Mesothelial cell of epicardium (in vitro differentiated cells): ENCODE measurements around the gene RNASEH2C. TPM values are rescaled to one million over a fixed set of nuclear protein-coding genes. Genes with fewer than 3 reads are reported as not detected.
"Not testable (repeated sequence)": the region's sequence is repeated elsewhere in the genome, so short reads cannot be mapped to it uniquely, and the experiment has no call there.

Source experiments
- DNase-seq, 2 experiments: peaks; one replicate each; pipeline ENCODE4 v3.0.0; 2021; ENCODE audit warnings: low spot score in 2 of 2; ENCODE audit not compliant: unreplicated experiment in 2 of 2
- H3K27ac Mint-ChIP-seq: 2 replicates; pipeline ENCODE4 v1.8.0; 2021; ENCODE audit warnings: mixed read lengths
- H3K27me3 Mint-ChIP-seq: 2 replicates; pipeline ENCODE4 v1.8.0; 2021; ENCODE audit warnings: low read depth, mixed read lengths
- H3K36me3 Mint-ChIP-seq: 2 replicates; pipeline ENCODE4 v1.8.0; 2021; ENCODE audit warnings: mixed read lengths
- H3K4me1 Mint-ChIP-seq: 2 replicates; pipeline ENCODE4 v1.8.0; 2021; ENCODE audit warnings: mixed read lengths
- H3K4me3 Mint-ChIP-seq: 2 replicates; pipeline ENCODE4 v1.8.0; 2021; ENCODE audit warnings: mild to moderate bottlenecking, moderate library complexity, mixed read lengths
- H3K9me3 Mint-ChIP-seq: 2 replicates; pipeline ENCODE4 v1.8.0; 2021; ENCODE audit warnings: mixed read lengths
- CTCF ChIP-seq: fragments of 200-600 bp; sonication (generic); IDR thresholded peaks from one replicate; pipeline ENCODE4 v1.5.0; 2021; ENCODE audit warnings: antibody characterized with exemption; ENCODE audit not compliant: unreplicated experiment
- total RNA-seq: library from RNA; stranded (reverse); gene quantifications from 3 replicates; pipeline ENCODE4 v1.2.1, GENCODE V29; 2021

The RNASEH2C gene
- total RNA-seq, result 41.8 to 45.0 TPM (median 42.4 TPM) in 3 replicates

- Mint-ChIP-seq H3K36me3 (peaks cover 13% of the 10 kb centered on the region), H3K27ac (peak within 1 kb of the TSS; percentile 77)
- TF ChIP-seq CTCF, result no peak
Observed at GRCh38 chr11:65720211-65720934, at the start of gene RNASEH2C. Gene RNASEH2C, minus strand, starts transcription at chr11:65720798. Its CDS starts 40 bp downstream, at chr11:65720758.

DNA sequence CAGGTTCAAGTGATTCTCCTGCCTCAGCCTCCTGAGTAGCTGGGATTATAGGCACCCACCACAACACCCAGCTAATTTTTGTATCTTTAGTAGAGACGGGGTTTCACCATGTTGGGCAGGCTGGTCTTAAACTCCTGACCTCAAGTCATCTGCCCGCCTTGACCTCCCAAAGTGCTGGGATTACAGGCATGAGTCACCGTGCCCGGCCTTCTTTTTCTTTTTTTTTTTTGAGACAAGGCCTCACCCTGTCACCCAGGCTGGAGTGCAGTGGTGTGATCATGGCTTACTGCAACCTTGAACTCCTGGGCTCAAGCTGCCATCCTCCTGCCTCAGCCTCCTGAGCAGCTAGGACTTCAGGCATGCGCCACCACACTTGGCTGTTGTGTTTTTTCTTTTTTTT is 47.2 kb upstream of the RNASEH2C start:
- H3K4me1 Mint-ChIP-seq, H3K27me3 Mint-ChIP-seq, DNase-seq, H3K36me3 Mint-ChIP-seq, H3K27ac Mint-ChIP-seq, H3K9me3 Mint-ChIP-seq, H3K4me3 Mint-ChIP-seq: not testable (repeated sequence)

More at GRCh38 chr11:65720211-65720934, at the start of gene RNASEH2C:
- no peaks in the 10 kb centered on the region for H3K27me3 Mint-ChIP-seq
- no peaks in the 10 kb centered on the region for H3K9me3 Mint-ChIP-seq
- DNase-seq, result peak; percentile 51 to 76
- H3K4me3 Mint-ChIP-seq, result peak within 1 kb of the TSS; percentile 92
- H3K4me1 Mint-ChIP-seq, result peaks cover 20% of the 10 kb centered on the region

DNA sequence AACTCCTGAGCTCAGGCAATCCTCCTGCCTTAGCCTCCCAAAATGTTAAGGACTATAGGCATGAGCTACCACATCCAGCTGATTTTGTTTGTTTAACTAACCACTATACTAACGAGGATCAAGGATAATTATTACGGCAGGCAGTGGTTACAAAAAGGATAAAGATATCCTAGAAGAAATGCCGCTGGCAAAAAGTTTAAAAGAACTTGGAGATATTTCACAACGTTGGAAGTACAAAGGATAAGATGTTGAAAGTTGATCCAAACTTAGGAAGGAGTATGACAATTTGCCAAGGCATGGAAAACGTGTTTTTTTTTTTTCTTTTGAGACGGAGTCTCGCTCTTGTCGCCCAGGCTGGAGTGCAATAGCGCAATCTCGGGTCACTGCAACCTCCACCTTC is 46.8 kb upstream of the RNASEH2C start:
- H3K36me3 Mint-ChIP-seq, result no peaks in the 10 kb centered on the region
- no peaks in the 10 kb centered on the region for H3K27me3 Mint-ChIP-seq
- no peak overlapping the region for H3K4me3 Mint-ChIP-seq
- no peak for TF ChIP-seq CTCF
- no peak overlapping the region for H3K27ac Mint-ChIP-seq
- H3K4me1 Mint-ChIP-seq, result no peaks in the 10 kb centered on the region
- no peak for DNase-seq
- H3K9me3 Mint-ChIP-seq, result peaks cover 5% of the 10 kb centered on the region

GRCh38 chr11:65766535-65766934 is 45.9 kb upstream of the RNASEH2C start:
- no peaks in the 10 kb centered on the region for H3K27me3 Mint-ChIP-seq
- H3K4me3 Mint-ChIP-seq, result no peak overlapping the region
- H3K9me3 Mint-ChIP-seq, result peaks cover 6% of the 10 kb centered on the region
- H3K36me3 Mint-ChIP-seq, result no peaks in the 10 kb centered on the region
- DNase-seq, result peak in 1 of 2 experiments; percentile 13
- no peak for TF ChIP-seq CTCF
- H3K27ac Mint-ChIP-seq, result no peak overlapping the region
- no peaks in the 10 kb centered on the region for H3K4me1 Mint-ChIP-seq

DNA sequence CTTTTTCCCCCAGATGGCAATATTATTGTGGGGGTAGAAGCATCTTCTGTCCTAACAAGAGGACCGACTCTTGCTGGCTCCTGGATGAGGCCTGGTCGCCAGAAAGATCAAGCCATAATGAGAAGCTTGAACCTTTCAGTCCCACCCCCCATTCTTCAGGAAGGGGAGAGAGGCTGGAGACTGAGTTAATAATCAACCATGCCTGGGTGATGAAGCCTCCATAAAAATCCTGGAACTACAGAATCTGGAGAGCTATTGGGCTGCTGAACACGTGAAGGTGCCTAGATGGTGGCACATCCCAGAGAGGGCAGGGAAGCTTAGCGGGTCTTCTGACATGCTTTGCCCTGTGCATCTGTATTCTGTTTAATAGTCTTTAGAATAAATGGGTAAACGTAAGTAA is 43.8 kb upstream of the RNASEH2C start:
- no peaks in the 10 kb centered on the region for H3K4me1 Mint-ChIP-seq
- no peak overlapping the region for H3K27ac Mint-ChIP-seq
- H3K36me3 Mint-ChIP-seq, result no peaks in the 10 kb centered on the region
- H3K9me3 Mint-ChIP-seq, result peaks cover 5% of the 10 kb centered on the region
- H3K27me3 Mint-ChIP-seq, result no peaks in the 10 kb centered on the region
- TF ChIP-seq CTCF, result no peak
- no peak for DNase-seq
- H3K4me3 Mint-ChIP-seq, result no peak overlapping the region

GRCh38 chr11:65762816-65763215 is 42.2 kb upstream of the RNASEH2C start:
- not testable (repeated sequence) for DNase-seq, H3K27me3 Mint-ChIP-seq, H3K27ac Mint-ChIP-seq, H3K4me1 Mint-ChIP-seq, H3K4me3 Mint-ChIP-seq, H3K9me3 Mint-ChIP-seq, H3K36me3 Mint-ChIP-seq

GRCh38 chr11:65762169-65762568 is 41.6 kb upstream of the RNASEH2C start:
- H3K4me3 Mint-ChIP-seq, H3K27ac Mint-ChIP-seq, H3K4me1 Mint-ChIP-seq: not testable (repeated sequence)

More at GRCh38 chr11:65762169-65762568, 41.6 kb upstream of the RNASEH2C start:
- not testable (repeated sequence) for H3K27me3 Mint-ChIP-seq, DNase-seq, H3K36me3 Mint-ChIP-seq
- peaks cover 14% of the 10 kb centered on the region for H3K9me3 Mint-ChIP-seq
